DMS79 (cell line): ENCODE measurements around the gene OR10A3.
"Not testable (repeated sequence)": the region's sequence is repeated elsewhere in the genome, so short reads cannot be mapped to it uniquely, and the experiment has no call there.

ENCODE experiments used
- DNase-seq: peaks from one replicate; lab custom pipeline; 2025; lab: John Stamatoyannopoulos, UW

Gene OR10A3

DNA sequence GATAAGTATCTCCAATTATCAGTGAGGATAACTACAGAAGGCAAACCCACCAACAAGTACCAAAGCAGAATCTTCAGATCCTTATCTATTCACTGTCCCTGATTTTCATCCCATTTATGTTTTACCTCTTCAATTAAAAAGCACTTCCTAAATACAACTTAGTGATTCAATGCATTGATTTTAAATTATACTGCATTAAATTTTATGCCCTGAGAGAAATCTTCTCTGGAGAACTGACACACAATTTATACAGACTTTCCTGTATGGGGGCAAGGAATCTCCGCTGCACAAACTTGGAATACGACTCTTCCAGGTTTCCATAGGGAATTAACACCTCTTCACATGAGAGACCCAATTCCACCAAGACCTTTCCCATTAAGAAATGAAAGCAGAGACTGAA is at the start of gene OR10A3:
TSS of gene OR10A3 (minus strand) at position 101 of the 400 bp plus-strand sequence. CDS start 2,188 bp downstream, outside the sequence.
- no peak for DNase-seq

DNA sequence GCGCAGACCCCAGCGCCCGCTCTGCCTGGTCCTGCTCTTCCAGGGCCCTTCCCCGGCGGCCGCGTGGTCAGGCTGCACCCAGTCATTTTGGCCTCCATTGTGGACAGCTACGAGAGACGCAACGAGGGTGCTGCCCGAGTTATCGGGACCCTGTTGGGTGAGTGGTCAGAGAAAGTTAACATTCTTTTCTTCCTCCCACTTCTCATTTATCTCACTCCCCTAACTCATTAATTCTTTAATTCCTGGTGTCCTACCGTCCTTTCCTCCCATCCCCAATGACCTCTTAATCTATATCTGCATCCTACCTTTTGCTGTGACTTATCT is 46.0 kb upstream of the OR10A3 start:
- not testable (repeated sequence) for DNase-seq

DNA sequence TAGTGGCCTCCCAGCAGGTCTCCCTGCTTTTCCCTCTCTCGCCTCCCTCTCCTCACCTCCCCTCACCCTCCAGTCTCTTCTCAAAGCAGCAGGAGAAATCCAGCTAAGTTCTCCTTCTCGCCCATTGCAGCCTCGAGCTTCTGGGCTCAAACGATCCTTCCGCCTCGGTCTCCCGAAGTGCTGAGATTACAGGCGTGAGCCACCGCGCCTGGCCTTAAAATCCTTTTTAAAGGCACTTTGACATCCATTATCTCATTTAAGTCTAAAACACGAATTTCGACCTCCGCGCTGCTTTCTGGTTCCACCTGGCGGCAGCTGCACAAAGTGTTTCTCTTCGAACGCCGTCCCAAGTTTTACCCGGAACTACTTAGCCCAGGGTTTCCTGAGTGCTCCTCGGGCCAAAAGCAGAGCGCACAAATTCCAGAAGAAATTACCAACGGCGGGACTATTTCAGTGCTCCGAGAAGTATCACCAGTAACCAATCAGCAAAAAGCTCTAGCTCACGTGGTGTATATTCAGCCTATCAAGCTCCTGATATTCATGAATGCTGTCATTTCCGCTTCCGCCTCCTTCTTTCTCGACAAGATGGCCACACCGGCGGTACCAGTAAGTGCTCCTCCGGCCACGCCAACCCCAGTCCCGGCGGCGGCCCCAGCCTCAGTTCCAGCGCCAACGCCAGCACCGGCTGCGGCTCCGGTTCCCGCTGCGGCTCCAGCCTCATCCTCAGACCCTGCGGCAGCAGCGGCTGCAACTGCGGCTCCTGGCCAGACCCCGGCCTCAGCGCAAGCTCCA is 45.5 kb upstream of the OR10A3 start, which contains the start of gene EIF3F:
TSS of gene EIF3F (plus strand) at position 570 of the 792 bp plus-strand sequence. CDS start at position 586, 16 bp downstream.
- peak; percentile 98 for DNase-seq

DNA sequence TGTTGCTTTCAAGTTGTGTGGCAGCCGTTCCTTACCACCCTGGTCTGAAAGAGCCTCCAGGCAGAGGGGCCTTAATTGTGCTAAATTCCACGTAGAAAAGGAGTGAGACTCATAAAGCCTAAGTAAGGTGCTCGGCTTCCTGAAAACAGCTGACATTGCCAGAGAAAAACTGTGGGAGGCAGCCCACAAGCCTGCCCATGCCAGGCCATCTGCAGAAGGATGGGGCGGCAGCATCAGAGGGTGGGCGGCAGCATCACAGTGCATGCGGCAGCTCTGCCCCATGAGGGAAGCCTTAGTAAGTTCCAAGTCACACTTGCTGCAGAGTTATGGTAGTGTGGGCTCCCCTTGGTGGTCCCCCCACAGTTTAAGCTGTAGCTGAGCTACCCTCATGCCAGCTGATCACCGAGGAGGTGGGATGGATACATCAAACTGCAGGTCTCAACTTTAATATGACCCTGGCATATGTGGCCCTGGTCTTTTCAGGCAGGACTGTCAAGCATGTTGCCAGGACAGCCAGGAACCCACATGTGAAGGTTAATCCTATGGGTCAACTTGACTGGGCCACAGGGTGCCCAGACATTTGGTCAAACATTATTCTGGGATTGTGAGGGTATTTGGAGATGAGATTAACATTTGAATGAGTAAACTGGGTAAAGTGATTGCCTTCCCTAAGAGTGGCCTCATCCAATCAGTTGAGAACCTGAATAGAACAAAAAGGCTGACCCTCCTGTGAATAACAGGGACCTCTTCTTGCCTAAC is 42.5 kb upstream of the OR10A3 start:
- no peak for DNase-seq

DNA sequence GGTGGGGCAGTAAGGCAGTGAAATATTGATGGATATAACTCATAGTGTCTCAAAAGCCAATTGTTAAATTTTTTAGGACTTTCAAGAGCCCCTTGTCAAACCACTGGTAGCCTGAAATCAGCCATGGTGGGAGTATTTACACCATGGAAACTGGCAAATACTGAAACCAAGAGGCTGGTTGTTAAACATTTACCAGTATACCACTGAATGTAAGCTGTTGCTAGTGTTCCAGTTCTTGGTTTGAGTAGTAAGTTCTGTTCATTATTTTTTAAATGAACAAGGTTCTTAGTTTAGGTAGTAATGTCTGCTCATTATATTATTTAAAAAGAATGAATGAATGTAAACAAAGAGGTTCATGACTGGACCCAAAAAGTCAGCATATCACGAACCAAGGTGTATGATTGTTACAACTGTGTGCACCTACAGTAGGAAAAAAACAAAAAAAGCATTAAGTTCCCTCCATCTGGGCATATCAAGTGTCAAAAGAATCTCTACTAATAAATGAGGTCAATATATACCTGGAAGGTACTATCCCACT is 41.1 kb upstream of the OR10A3 start:
- no peak for DNase-seq

- DNase-seq, result no peak
These were observed 40.2 kb upstream of the OR10A3 start for GRCh38 chr11:7981619-7982157.

DNA sequence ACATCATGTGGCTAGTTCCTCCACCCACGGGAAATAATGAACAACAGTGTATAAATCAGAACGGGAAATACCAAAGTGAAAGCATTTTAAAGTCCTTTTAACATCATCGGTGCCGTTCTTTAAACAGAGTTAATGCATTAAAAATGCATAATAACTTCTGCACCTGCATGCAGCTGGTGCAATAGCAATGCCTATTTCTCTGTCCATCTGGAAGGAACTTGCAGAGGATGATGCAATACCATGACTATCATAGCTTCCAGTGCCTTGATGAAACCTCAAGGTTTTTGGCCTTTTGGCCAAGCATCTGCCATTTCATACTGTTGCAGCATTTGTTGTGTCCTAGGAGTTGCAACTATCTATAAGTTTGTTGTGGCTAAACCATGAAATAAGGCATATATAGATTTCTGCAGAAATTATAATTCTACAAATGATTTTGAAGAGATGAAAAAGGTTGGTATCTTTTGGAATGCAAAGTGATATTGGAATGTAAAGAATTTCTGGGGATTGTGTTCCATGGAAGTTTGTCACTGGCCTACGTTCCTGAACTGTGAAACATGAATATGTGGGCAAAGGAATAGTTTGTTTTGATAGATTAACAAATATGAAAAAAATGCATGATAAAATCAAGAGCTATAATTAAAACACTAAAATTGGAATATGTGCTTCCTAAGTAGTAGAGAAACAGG is 35.9 kb upstream of the OR10A3 start:
- DNase-seq, result no peak

DNA sequence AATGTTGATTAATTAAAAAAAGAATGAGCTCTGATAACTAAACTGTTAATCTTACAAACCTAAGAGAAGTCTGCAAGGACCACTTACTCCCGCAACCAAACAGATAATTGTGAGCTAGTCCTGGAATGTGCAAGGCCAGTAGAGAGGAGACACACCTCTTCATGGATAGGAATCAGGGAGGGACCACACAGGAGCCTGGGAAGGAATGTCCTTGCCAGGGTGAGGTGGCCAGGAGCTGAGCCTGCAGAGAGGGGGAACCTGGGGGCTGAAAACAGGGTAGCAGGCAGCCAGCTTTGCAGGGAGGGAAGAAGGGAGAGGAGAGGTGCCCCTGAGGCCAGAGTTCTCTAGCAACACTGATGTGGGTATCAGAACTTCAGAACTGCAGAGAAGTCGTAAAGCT is 33.2 kb upstream of the OR10A3 start:
- no peak for DNase-seq

- no peak for DNase-seq
These were observed 31.5 kb upstream of the OR10A3 start for GRCh38 chr11:7973011-7973410.

DNA sequence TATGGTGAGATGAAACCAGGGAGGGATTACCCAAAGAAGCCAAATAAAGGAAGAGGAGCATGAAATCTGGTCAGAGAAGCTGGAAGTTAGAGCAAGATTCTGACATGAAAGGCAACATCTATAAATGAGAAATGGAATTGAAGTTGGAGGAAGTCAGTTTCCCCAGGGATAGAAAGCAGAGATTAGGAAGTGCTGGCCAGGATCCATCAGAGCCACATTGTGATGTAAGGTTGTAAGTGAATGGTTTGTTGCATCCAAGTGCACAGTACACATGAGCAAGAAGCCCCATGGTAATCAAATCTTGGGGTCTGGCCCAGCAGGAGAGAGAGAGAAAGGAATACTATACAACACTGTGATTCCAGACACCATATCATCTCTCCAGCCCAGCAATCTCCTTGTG is 30.3 kb upstream of the OR10A3 start:
- no peak for DNase-seq

DNA sequence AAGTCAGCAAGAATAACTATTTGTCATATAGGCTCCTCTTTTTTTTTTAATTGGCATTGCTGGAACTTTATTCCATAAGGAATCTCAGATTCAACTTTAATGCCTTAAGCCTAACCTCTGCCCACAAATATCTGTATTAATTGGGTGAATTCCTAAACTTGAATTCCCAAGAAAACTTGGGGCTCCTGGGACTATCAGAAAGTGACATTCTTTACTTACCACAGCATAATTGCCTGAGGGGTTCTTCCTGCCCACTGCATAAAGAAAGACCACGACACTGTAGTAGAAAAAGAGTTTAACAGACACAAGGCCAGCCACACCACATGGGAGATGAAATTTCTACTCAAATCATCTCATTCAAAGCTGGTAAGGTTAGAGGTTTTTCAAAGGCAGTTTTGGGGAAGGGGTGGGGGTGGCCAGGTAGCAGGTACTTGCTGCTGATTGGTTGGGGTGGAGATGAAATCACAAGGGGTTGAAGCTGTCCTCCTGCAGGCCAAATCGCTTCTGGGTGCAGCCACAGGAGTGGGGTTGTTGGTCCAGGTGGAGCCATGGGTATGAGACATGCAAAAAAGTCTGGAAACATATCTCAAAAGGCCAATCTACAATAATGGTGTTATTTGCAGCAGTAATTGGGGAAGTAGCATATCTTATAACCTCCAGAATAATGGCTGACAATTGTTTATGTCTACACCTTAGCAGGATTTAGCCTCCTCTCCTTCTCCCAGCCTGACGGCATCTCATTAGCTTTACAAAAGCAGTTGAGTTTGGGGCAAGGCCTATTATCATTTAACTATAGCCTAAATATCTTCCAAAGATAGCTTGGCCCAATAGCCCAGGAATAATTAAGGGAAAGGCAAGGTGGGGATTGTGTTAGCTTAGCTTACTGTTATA is 28.5 kb upstream of the OR10A3 start:
- no peak for DNase-seq

DNA sequence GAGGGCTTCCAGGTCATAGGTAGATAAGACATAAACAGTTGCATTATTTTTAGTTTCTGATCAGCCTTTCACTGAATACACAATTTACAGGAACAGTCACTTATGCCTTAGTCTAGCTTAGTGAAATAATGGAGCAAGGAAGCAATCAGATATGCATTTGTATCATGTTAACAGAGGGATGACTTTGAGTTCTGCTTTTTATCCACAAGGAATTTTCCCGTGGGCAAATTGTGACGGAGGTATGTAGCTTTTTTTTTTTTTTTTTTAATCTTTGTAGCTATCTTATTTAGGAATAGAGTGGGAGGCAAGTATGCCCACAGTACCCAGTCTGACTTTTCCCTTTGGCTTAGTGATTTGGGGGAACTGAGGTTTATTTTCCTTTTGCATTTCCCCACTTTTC is 27.2 kb upstream of the OR10A3 start:
- no peak for DNase-seq

GRCh38 chr11:7967826-7968225 is 26.3 kb upstream of the OR10A3 start:
- no peak for DNase-seq

- DNase-seq, result no peak
These were observed 25.6 kb upstream of the OR10A3 start for GRCh38 chr11:7967097-7967496.

DNA sequence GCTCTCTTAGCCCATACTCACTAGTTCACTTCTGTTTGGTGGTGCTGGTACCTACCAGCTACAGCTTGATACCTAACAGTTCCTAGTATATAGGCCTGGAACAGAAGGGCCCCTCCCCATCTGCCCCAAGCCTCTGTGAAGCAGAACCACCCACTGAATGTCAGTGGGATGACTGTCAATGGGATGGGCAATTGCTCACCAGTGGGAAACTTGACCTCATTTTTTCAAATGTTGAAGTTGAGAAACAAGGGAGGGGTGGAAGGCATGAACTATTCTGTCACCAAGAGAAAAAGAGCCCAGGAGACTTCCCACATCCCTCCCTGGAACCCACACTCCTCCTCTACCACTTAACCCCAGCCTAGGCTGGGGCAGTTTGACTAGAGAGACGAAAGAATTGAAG is 23.9 kb upstream of the OR10A3 start, which contains the start of gene NLRP10:
TSS of gene NLRP10 (minus strand) at position 62 of the 400 bp plus-strand sequence. CDS start 1,952 bp downstream, outside the sequence.
- DNase-seq, result no peak

DNA sequence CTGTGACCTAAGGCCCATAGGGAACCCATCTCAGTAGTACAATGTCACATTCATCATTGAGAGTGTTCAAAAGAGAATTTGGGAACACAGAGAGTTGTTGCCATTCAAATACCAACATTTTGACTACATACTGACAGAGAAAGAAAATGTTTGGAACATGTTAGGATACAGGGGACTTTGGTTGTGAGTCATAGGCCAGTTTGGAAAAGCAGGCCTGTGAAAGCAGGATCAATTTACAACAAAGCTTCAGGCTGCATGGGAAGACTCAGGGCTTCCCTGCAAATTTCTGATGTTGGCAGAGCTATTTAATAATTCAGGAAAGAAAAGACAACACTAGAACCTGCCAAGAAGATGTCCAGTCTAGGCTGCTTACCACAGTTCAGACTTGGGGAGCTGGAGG is 23.4 kb upstream of the OR10A3 start:
- no peak for DNase-seq

GRCh38 chr11:7964261-7964660 is 22.8 kb upstream of the OR10A3 start:
- DNase-seq, result no peak

- no peak for DNase-seq
These were observed 13.7 kb upstream of the OR10A3 start for GRCh38 chr11:7955191-7955590.

- no peak for DNase-seq
These were observed 8.4 kb upstream of the OR10A3 start for GRCh38 chr11:7949934-7950333.

DNA sequence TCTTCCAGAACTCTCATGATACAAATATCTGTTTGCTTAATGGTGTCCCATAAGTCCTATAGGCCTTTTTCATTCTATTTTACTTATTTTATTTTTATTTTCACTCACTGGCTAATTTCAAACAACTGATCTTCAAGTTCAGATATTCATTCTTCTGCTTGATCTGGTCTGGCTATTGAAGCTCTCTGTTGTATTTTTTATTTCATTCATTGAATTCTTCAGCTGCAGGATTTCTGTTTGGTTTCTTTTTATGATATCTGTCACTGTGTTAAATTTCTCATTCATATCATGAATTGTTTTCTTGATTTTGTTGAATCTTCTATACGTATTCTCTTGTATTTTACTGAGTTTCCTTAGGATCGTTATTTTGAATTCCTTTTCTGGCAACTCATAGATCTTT is 2.6 kb upstream of the OR10A3 start:
- DNase-seq, result no peak

DNA sequence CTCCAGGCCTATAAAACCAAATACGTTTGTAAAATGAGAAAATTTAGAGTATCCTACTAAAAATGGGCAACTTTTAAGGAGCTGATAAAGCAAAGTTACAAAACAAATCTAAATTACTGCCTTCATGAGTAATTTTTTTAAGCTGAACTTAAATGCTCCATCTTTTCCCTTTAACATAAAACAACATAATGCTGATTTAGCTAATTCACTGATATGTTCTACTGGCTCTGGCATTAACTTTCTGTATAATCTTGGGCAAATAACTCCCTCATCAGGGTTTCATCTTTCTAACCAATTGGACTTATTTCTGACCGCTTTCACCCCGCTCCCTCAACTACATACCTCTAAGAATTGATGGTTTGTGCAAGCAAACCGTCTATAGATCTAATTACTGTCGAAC is 362 bp downstream of the OR10A3 start:
- no peak for DNase-seq
